A673 (cell line): ENCODE measurements around the gene LRRN2.

Source experiments
- CTCF ChIP-seq: fragments of 300-800, 200-600 bp; sonication (generic); conservative IDR thresholded peaks from 2 replicates; pipeline ENCODE4 v1.5.1; 2017; ENCODE audit warnings: low read depth, mild to moderate bottlenecking, antibody characterized with exemption, low read length, moderate library complexity, mixed read lengths
- EZH2 ChIP-seq: fragments of 200-600 bp; sonication (generic); IDR thresholded peaks from 2 replicates; pipeline ENCODE4 v1.6.1; 2017; ENCODE audit warnings: borderline replicate concordance, low read depth, mild to moderate bottlenecking, mixed read lengths, antibody characterized with exemption, low read length; ENCODE audit not compliant: poor library complexity, severe bottlenecking

- no peak for TF ChIP-seq CTCF
- no peak for TF ChIP-seq EZH2
These were observed 58.1 kb downstream of the LRRN2 start for GRCh38 chr1:204627436-204627835.
